IMR-90 (cell line): ENCODE results near the gene TNFSF9.

ENCODE experiments used
- CTCF ChIP-seq: conservative IDR thresholded peaks from 2 replicates; pipeline ENCODE4 v1.5.1; 2012; ENCODE audit warnings: mild to moderate bottlenecking, low read depth, low read length, improper control_type of control experiment
- MAFK ChIP-seq: IDR thresholded peaks from 2 replicates; pipeline ENCODE4 v1.6.1; 2012; ENCODE audit warnings: low read depth, low read length, improper control_type of control experiment
- POLR2A ChIP-seq: IDR thresholded peaks from 2 replicates; pipeline ENCODE4 v1.6.1; 2012; ENCODE audit warnings: mild to moderate bottlenecking, low read depth, low read length

GRCh38 chr19:6490134-6490533 is 40.7 kb upstream of the TNFSF9 start:
- TF ChIP-seq POLR2A (no peak), CTCF (no peak), MAFK (no peak)
